ENCODE measurements around the gene CDCA4. TPM values are rescaled to one million over a fixed set of nuclear protein-coding genes. Genes with fewer than 3 reads are reported as not detected.

CDCA4 gene
- total RNA-seq, 3 donors from 2014 or later: 4.3 to 8.7 (median 5.6) TPM

DNA sequence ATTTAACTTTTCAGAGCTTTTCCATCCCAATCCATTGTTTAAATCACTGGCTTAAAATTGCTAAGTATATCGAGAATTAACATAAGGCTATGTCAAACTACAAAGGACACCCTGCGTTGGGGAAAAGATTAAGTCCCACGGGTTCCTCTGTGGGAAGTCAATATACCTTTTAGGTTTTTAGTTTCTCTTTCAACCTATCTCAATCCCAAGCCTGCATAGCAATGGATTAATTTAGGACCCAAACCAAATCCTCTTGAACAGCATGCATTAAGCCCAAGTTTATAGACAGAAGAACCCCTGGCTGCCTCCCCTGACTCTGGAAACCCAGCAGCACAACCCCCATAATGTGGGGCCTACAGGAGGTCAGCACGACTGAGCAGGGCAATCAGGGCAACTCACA lies 6.3 kb downstream of the CDCA4 start:
- no peaks in the 10 kb centered on the region for H3K36me3 ChIP-seq (ENCODE audit: low read depth)
- no peak for DNase-seq
- no peak for ATAC-seq
- H3K4me1 ChIP-seq (ENCODE audit: low read depth): peaks cover 15% of the 10 kb centered on the region
- no peak overlapping the region for H3K4me3 ChIP-seq
- TF ChIP-seq, protein P1, sequence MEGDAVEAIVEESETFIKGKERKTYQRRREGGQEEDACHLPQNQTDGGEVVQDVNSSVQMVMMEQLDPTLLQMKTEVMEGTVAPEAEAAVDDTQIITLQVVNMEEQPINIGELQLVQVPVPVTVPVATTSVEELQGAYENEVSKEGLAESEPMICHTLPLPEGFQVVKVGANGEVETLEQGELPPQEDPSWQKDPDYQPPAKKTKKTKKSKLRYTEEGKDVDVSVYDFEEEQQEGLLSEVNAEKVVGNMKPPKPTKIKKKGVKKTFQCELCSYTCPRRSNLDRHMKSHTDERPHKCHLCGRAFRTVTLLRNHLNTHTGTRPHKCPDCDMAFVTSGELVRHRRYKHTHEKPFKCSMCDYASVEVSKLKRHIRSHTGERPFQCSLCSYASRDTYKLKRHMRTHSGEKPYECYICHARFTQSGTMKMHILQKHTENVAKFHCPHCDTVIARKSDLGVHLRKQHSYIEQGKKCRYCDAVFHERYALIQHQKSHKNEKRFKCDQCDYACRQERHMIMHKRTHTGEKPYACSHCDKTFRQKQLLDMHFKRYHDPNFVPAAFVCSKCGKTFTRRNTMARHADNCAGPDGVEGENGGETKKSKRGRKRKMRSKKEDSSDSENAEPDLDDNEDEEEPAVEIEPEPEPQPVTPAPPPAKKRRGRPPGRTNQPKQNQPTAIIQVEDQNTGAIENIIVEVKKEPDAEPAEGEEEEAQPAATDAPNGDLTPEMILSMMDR (IDR thresholded peaks at IDR 0.05): no peak
- no peaks in the 10 kb centered on the region for H3K9me3 ChIP-seq
- intact Hi-C loops (cut with DNase I, micrococcal nuclease): no loop called here

DNA sequence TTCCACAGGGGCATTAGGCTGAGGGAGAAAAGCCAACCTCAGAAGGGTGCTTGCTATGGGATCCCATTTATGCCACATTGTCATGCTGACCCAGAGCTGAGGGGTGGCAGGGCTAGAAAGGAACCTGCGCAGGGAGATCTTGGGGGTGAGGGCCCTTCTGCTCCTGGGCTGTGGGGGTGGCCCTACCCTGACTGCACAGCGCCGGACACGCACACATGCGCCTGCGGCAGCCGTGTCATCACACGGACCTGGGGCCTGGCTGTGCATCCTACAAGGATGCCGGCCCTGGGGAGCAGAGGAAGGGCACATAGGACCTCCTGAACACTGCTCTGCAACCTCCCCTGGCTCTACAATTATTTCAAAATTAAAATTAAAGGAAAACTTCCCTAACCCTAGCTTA lies 6.9 kb downstream of the CDCA4 start:
- intact Hi-C loops (cut with DNase I, micrococcal nuclease): no loop called here

DNA sequence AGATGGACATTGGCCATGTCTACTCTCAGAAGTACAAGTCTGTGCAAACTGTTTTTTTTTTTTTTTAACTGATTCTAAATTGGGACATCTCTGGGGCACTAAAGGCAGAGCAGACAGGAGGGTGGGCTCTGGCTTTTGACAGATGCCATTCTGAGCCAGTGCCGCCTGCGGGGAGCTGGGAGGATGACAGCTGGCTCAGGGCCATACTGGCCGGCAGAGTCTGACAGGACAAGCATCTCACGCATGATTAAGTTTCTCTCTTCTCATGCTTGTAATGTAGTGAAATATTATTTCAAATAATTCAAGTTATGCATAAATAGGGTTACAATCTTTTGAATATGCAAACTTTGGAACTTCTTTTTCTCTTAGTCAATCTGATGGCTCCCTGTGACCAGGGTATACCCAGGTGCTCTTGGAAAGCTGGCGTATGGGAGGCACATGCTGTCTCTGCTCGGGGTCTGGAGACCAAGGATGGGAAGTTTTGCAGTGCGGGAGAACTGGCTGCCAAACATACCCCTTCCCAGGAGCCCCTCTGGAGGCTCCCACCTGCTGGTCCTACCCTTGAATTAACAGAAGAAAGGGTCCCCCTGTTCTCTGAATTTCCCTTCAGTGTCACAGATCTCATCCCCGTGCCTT lies 7.6 kb downstream of the CDCA4 start:
- intact Hi-C loops (cut with DNase I, micrococcal nuclease): no loop called here
- Histone ChIP-seq H3K36me3 (ENCODE audit: low read depth) (no peaks in the 10 kb centered on the region), H3K4me1 (ENCODE audit: low read depth) (peaks cover 6% of the 10 kb centered on the region), H3K4me3 (no peak overlapping the region), H3K9me3 (no peaks in the 10 kb centered on the region)
- no peak for DNase-seq
- TF ChIP-seq, protein P1 (IDR thresholded peaks at IDR 0.05): no peak
- no peak for ATAC-seq

More for the DNA sequence above, 6.9 kb downstream of the CDCA4 start:
- Histone ChIP-seq H3K36me3 (ENCODE audit: low read depth) (no peaks in the 10 kb centered on the region), H3K4me3 (no peak overlapping the region), H3K9me3 (no peaks in the 10 kb centered on the region), H3K4me1 (ENCODE audit: low read depth) (peaks cover 9% of the 10 kb centered on the region)
- no peak for ATAC-seq
- no peak for DNase-seq
- TF ChIP-seq, protein P1 (IDR thresholded peaks at IDR 0.05): no peak

DNA sequence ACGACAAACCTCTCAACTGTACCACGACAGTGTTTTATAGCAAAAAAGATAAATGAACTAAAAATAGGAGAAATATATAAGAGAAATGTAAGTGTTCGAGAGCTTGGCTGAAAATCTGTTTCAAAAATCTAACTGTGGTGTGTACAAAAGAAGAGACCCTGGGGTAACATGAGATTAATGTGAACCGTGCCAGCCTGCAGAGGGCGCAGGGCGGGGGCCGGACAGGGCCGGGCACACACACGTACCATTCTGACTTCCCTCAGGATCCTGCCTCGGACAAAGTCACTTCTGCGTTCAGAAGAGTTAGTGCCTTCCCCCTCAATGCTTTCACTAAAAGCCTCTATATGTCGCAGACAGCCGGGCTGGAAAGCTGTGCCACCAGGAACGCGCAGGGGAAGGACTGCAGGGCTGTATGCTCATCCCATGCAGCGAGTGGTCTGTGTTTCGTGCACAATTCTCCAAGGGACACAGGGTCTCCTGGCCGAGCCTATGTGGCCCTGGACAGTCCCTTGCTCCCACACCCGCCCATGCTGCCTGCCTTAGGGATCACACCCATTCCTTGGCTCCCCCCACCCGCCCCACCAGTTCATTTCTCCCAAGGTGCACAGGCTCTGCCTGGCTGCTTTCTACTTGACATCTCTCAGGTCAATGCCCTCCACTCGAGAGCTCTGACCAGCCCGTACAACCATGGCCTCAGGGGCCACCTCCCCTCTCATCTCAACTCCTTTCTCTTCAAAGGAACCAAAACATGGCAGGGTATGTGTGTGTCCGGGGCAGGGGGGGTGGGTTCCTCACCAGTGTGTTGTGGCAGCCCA lies 8.5 kb downstream of the CDCA4 start:
- no peaks in the 10 kb centered on the region for H3K36me3 ChIP-seq (ENCODE audit: low read depth)

DNA sequence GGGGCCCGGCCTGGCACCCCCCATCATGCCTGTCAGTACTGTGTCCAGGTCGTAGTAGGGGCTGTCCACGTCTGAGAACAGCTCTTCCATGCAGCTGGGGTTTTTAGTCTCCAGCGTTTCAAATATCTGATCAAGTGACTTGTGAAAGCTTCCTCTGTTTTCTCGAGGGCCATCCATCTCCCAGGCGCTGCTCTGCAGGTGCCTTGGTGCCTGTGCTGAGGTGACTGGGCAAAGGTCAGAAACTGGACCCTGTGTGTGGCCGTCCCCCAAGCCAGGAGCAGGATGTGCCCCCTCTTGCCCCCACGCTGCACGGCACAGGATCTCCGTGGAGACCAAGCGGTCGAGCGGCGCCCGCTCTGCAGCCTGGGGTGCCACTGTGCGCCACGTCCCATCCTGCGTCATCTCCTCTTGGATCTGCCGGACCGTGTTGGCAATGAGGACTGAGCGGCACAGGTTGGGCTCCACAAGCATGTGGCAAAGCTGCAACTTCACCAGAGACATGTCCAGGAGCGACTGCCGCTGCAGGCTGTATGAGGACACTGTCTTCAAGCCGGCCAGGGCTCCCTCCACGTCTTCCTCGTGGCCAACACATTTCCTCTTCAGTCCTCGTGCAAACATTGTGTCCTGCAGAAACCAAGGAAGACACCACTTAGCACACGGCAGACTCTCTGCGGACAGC lies 9.4 kb downstream of the CDCA4 start:
- Histone ChIP-seq H3K36me3 (ENCODE audit: low read depth) (no peaks in the 10 kb centered on the region), H3K9me3 (no peaks in the 10 kb centered on the region), H3K4me1 (ENCODE audit: low read depth) (peaks cover 5% of the 10 kb centered on the region), H3K4me3 (no peak overlapping the region)
- DNase-seq (peak in 1 of 3 donors; percentile 24), ATAC-seq (no peak)
- TF ChIP-seq, protein P1 (IDR thresholded peaks at IDR 0.05): no peak
- intact Hi-C loops (cut with DNase I, micrococcal nuclease): no loop called here

More for the DNA sequence above, 8.5 kb downstream of the CDCA4 start:
- peak in 2 of 3 donors; percentile 47 to 54 for DNase-seq
- H3K4me1 ChIP-seq (ENCODE audit: low read depth): peaks cover 6% of the 10 kb centered on the region
- TF ChIP-seq, protein P1 (IDR thresholded peaks at IDR 0.05): no peak
- H3K9me3 ChIP-seq: no peaks in the 10 kb centered on the region
- ATAC-seq: peak; percentile 67
- intact Hi-C loops (cut with DNase I, micrococcal nuclease): no loop called here
- no peak overlapping the region for H3K4me3 ChIP-seq
